ENCODE results near the gene ANKDD1A. TPM values are rescaled to one million over a fixed set of nuclear protein-coding genes. Genes with fewer than 3 reads are reported as not detected.

The ANKDD1A gene
- total and polyA plus RNA-seq, 2 experiments from 2014 or later = 6.7 to 9.3 TPM

DNA sequence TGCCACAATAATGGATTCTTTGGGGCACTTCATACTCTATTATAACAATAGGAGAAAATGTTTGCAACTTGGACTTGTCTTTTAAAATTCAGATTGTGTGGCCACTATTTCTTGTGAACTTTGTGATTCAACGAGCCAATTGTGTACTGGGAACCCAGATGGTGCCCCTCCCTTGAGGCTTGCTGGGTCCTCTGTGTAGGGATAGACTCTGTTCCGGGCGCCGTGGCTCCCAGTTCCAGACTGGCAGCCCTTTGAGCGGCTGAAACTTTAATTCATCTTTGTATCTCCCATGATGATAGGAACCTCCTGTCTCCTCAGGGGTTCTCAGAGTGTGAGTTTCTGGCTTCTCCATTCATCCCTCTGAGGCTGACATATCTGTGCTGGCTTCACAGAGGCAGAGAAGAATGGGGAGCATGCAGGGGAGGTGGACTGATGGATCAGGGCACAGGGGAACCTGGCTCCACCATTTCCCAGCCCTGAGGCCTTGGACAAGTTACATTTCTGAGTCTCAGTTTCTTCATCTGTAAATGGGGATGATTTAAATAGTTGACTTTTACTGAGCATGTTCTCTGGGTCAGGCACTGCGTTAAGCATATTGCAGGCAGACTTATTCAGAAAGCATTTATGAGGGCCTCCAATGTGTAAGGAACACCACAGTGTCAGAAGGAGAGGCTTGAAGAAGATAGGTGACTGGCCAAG is 15.2 kb upstream of the ANKDD1A start:
- H3K27me3 ChIP-seq (ENCODE audit: insufficient read depth) = no peaks in the 10 kb centered on the region
- TF ChIP-seq JUNB (IDR thresholded peaks at IDR 0.05; ENCODE audit: unreplicated experiment) = no peak
- TF ChIP-seq ZNF331 (CRISPR knock-in tag; IDR thresholded peaks at IDR 0.05; ENCODE audit: low read depth) = no peak
- no peak for TF ChIP-seq CREB1 (CRISPR knock-in tag; IDR thresholded peaks at IDR 0.05; ENCODE audit: low read depth)
- TF ChIP-seq EZH2phosphoT487 (IDR thresholded peaks at IDR 0.05; ENCODE audit: unreplicated experiment) = no peak
- TF ChIP-seq STAT1 (IDR thresholded peaks at IDR 0.05; ENCODE audit: unreplicated experiment) = no peak
- TF ChIP-seq, protein P1, sequence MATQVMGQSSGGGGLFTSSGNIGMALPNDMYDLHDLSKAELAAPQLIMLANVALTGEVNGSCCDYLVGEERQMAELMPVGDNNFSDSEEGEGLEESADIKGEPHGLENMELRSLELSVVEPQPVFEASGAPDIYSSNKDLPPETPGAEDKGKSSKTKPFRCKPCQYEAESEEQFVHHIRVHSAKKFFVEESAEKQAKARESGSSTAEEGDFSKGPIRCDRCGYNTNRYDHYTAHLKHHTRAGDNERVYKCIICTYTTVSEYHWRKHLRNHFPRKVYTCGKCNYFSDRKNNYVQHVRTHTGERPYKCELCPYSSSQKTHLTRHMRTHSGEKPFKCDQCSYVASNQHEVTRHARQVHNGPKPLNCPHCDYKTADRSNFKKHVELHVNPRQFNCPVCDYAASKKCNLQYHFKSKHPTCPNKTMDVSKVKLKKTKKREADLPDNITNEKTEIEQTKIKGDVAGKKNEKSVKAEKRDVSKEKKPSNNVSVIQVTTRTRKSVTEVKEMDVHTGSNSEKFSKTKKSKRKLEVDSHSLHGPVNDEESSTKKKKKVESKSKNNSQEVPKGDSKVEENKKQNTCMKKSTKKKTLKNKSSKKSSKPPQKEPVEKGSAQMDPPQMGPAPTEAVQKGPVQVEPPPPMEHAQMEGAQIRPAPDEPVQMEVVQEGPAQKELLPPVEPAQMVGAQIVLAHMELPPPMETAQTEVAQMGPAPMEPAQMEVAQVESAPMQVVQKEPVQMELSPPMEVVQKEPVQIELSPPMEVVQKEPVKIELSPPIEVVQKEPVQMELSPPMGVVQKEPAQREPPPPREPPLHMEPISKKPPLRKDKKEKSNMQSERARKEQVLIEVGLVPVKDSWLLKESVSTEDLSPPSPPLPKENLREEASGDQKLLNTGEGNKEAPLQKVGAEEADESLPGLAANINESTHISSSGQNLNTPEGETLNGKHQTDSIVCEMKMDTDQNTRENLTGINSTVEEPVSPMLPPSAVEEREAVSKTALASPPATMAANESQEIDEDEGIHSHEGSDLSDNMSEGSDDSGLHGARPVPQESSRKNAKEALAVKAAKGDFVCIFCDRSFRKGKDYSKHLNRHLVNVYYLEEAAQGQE (IDR thresholded peaks at IDR 0.05; ENCODE audit: unreplicated experiment) = no peak
- TF ChIP-seq, protein P2, sequence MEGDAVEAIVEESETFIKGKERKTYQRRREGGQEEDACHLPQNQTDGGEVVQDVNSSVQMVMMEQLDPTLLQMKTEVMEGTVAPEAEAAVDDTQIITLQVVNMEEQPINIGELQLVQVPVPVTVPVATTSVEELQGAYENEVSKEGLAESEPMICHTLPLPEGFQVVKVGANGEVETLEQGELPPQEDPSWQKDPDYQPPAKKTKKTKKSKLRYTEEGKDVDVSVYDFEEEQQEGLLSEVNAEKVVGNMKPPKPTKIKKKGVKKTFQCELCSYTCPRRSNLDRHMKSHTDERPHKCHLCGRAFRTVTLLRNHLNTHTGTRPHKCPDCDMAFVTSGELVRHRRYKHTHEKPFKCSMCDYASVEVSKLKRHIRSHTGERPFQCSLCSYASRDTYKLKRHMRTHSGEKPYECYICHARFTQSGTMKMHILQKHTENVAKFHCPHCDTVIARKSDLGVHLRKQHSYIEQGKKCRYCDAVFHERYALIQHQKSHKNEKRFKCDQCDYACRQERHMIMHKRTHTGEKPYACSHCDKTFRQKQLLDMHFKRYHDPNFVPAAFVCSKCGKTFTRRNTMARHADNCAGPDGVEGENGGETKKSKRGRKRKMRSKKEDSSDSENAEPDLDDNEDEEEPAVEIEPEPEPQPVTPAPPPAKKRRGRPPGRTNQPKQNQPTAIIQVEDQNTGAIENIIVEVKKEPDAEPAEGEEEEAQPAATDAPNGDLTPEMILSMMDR (conservative IDR thresholded peaks at IDR 0.05; ENCODE audit: low read depth in 2 of 2) = no peak
- no peak for TF ChIP-seq NANOG (IDR thresholded peaks at IDR 0.05; ENCODE audit: borderline replicate concordance)
- Mint-ChIP-seq H3K27me3 (ENCODE audit: insufficient read depth, low read depth, poor library complexity) (peaks cover 22% of the 10 kb centered on the region), H3K4me1 (peaks cover 53% of the 10 kb centered on the region), H3K4me3 (no peak overlapping the region; the same call in 2 of the 3 replicates), H3K36me3 (ENCODE audit: low read depth) (peaks cover 14% of the 10 kb centered on the region), H3K9me3 (peaks cover 12% of the 10 kb centered on the region), H3K27ac (no peak overlapping the region)
- peaks cover 23% of the 10 kb centered on the region for H3K4me1 ChIP-seq (ENCODE audit: insufficient read depth)
- no peaks in the 10 kb centered on the region for H4K20me1 ChIP-seq (replicated peaks; ENCODE audit: insufficient read depth)
- no peak overlapping the region for H2AFZ ChIP-seq
- peaks cover 9% of the 10 kb centered on the region; the same call in 1 of the 2 replicates for H3F3A ChIP-seq (replicated peaks; ENCODE audit: low read depth)
- no peak for ATAC-seq
- no peaks in the 10 kb centered on the region for H3K36me3 ChIP-seq (ENCODE audit: insufficient read depth)
- 0 out of 2 replicates have a peak, but pooled peaks cover 4% of the 10 kb centered on the region for H3K9me2 ChIP-seq (ENCODE audit: insufficient read depth)
- H3K27ac ChIP-seq (ENCODE audit: low read depth) = no peak overlapping the region
- no peak overlapping the region; the same call in 1 of the 2 replicates for H3K4me3 ChIP-seq
- H3K4me2 ChIP-seq = no peak overlapping the region
- DNase-seq (ENCODE audit: low spot score) = no peak
- H3K79me2 ChIP-seq (replicated peaks; ENCODE audit: insufficient read depth) = no peaks in the 10 kb centered on the region

DNA sequence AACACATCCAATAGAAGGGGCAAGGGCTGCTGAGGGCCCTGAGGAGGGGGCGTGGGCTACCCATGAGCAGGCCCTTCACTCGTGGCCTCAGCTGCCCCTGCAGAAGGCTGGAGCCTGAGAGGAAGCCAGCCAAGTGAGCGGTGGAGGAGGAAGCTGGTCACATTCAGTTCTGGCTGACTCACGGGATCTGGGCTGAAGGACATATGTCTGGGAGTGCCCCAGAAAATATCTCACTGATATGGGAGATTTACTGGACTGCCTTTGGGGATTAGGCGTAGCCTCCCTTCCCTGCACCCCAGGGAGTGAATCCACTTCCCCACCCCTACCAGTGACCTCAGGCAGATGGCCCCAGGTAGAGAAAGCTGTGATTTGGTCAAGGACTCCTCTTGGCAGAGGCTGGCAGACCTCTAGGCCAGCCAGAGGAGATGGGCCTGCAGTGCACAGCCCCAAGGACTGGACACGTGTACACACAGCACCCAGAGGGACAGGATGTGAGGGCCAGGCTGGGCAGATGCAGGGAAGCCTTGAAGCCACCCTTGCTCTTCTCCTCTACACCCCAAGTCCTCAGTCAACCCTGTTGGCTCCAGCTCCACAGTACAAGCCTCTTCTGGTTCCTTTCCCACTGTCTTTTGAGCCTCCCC is 14.2 kb upstream of the ANKDD1A start:
- Histone ChIP-seq H3K27me3 (ENCODE audit: insufficient read depth) (no peaks in the 10 kb centered on the region), H3K4me3 (no peak overlapping the region), H3K9me2 (ENCODE audit: insufficient read depth) (0 out of 2 replicates have a peak, but pooled peaks cover 4% of the 10 kb centered on the region), H4K20me1 (replicated peaks; ENCODE audit: insufficient read depth) (no peaks in the 10 kb centered on the region), H3K27ac (ENCODE audit: low read depth) (no peak overlapping the region), H3K36me3 (ENCODE audit: insufficient read depth) (no peaks in the 10 kb centered on the region), H3K4me1 (ENCODE audit: insufficient read depth) (peaks cover 23% of the 10 kb centered on the region), H3F3A (replicated peaks; ENCODE audit: low read depth) (peaks cover 9% of the 10 kb centered on the region; the same call in 1 of the 2 replicates), H2AFZ (no peak overlapping the region), H3K79me2 (replicated peaks; ENCODE audit: insufficient read depth) (no peaks in the 10 kb centered on the region), H3K4me2 (no peak overlapping the region)
- Mint-ChIP-seq H3K9me3 (peaks cover 18% of the 10 kb centered on the region), H3K27me3 (ENCODE audit: insufficient read depth, low read depth, poor library complexity) (peaks cover 26% of the 10 kb centered on the region), H3K27ac (no peak overlapping the region), H3K36me3 (ENCODE audit: low read depth) (peaks cover 18% of the 10 kb centered on the region), H3K4me1 (peaks cover 47% of the 10 kb centered on the region), H3K4me3 (no peak overlapping the region; the same call in 2 of the 3 replicates)
- DNase-seq (ENCODE audit: low spot score) (no peak), ATAC-seq (no peak)
- TF ChIP-seq ZNF331 (CRISPR knock-in tag; IDR thresholded peaks at IDR 0.05; ENCODE audit: low read depth) (no peak), JUNB (IDR thresholded peaks at IDR 0.05; ENCODE audit: unreplicated experiment) (no peak), ZNF114 (CRISPR knock-in tag; IDR thresholded peaks at IDR 0.05) (no peak), STAT1 (IDR thresholded peaks at IDR 0.05; ENCODE audit: unreplicated experiment) (no peak), EZH2 (IDR thresholded peaks at IDR 0.05; ENCODE audit: low read depth, unreplicated experiment) (no peak)
- TF ChIP-seq, protein P2 (conservative IDR thresholded peaks at IDR 0.05; ENCODE audit: low read depth in 2 of 2) = no peak

Data from GM23338 (cell line).